Measurements from ENCODE around the gene PALLD. TPM values are rescaled to one million over a fixed set of nuclear protein-coding genes. Genes with fewer than 3 reads are reported as not detected.

The PALLD gene
- total RNA-seq, 1 donor from 2014 or later, result 85.7 TPM

- Mint-ChIP-seq H3K4me3 (no peak overlapping the region), H3K4me1 (peaks cover 24% of the 10 kb centered on the region), H3K27me3 (ENCODE audit: insufficient read depth, low read depth) (no peaks in the 10 kb centered on the region), H3K36me3 (no peaks in the 10 kb centered on the region), H3K9me3 (peaks cover 6% of the 10 kb centered on the region), H3K27ac (no peak overlapping the region)
- H3K27me3 ChIP-seq, result no peaks in the 10 kb centered on the region
- no peak overlapping the region for H3K9ac ChIP-seq
- no peaks in the 10 kb centered on the region for H3K79me2 ChIP-seq (ENCODE audit: low read depth)
- no peak overlapping the region for H3K4me2 ChIP-seq
- H3K4me3 ChIP-seq, result no peak overlapping the region
- no peaks in the 10 kb centered on the region for H3K36me3 ChIP-seq
- TF ChIP-seq EZH2 (IDR thresholded peaks at IDR 0.05) (no peak), CTCF (IDR thresholded peaks at IDR 0.05) (no peak), EZH2phosphoT487 (IDR thresholded peaks at IDR 0.05) (no peak)
- no peaks in the 10 kb centered on the region for H3K9me3 ChIP-seq (ENCODE audit: low read depth)
- peaks cover 30% of the 10 kb centered on the region for H3K4me1 ChIP-seq
- peaks cover 19% of the 10 kb centered on the region for H3F3A ChIP-seq (ENCODE audit: low read depth)
- no peak for DNase-seq (ENCODE audit: low spot score)
- H4K20me1 ChIP-seq (ENCODE audit: low read depth), result no peaks in the 10 kb centered on the region
- no peak overlapping the region for H3K27ac ChIP-seq
- H2AFZ ChIP-seq (replicated peaks), result no peak overlapping the region
These were observed 112.5 kb downstream of the PALLD start for GRCh38 chr4:168609369-168609768.

GRCh38 chr4:168610911-168611530 is 114.2 kb downstream of the PALLD start:
- Histone ChIP-seq H3K27ac (no peak overlapping the region), H3K4me3 (no peak overlapping the region), H3K9ac (no peak overlapping the region), H3K4me1 (peaks cover 33% of the 10 kb centered on the region), H3F3A (ENCODE audit: low read depth) (peaks cover 21% of the 10 kb centered on the region), H2AFZ (replicated peaks) (no peak overlapping the region), H3K4me2 (no peak overlapping the region), H3K9me3 (ENCODE audit: low read depth) (no peaks in the 10 kb centered on the region), H3K27me3 (no peaks in the 10 kb centered on the region), H3K36me3 (no peaks in the 10 kb centered on the region), H4K20me1 (ENCODE audit: low read depth) (no peaks in the 10 kb centered on the region), H3K79me2 (ENCODE audit: low read depth) (no peaks in the 10 kb centered on the region)
- no peak for DNase-seq (ENCODE audit: low spot score)
- Mint-ChIP-seq H3K27me3 (ENCODE audit: insufficient read depth, low read depth) (no peaks in the 10 kb centered on the region), H3K27ac (no peak overlapping the region), H3K4me3 (no peak overlapping the region), H3K9me3 (peaks cover 6% of the 10 kb centered on the region), H3K4me1 (peaks cover 23% of the 10 kb centered on the region), H3K36me3 (no peaks in the 10 kb centered on the region)
- TF ChIP-seq EZH2 (IDR thresholded peaks at IDR 0.05) (no peak), CTCF (IDR thresholded peaks at IDR 0.05) (no peak), EZH2phosphoT487 (IDR thresholded peaks at IDR 0.05) (no peak)

- H3K27me3 Mint-ChIP-seq (ENCODE audit: insufficient read depth, low read depth), result no peaks in the 10 kb centered on the region
- no peaks in the 10 kb centered on the region for H3K36me3 Mint-ChIP-seq
- Histone ChIP-seq H3F3A (ENCODE audit: low read depth) (peaks cover 30% of the 10 kb centered on the region), H3K79me2 (ENCODE audit: low read depth) (no peaks in the 10 kb centered on the region), H3K4me2 (no peak overlapping the region), H3K4me3 (no peak overlapping the region), H3K27ac (no peak overlapping the region), H4K20me1 (ENCODE audit: low read depth) (no peaks in the 10 kb centered on the region), H3K4me1 (peaks cover 41% of the 10 kb centered on the region), H3K27me3 (no peaks in the 10 kb centered on the region), H3K9me3 (ENCODE audit: low read depth) (no peaks in the 10 kb centered on the region), H2AFZ (replicated peaks) (no peak overlapping the region), H3K36me3 (no peaks in the 10 kb centered on the region), H3K9ac (no peak overlapping the region)
- TF ChIP-seq CTCF (IDR thresholded peaks at IDR 0.05) (no peak), EZH2phosphoT487 (IDR thresholded peaks at IDR 0.05) (no peak)
- no peak overlapping the region for H3K4me3 Mint-ChIP-seq
- DNase-seq (ENCODE audit: low spot score), result no peak
- H3K27ac Mint-ChIP-seq, result no peak overlapping the region
- peaks cover 18% of the 10 kb centered on the region for H3K4me1 Mint-ChIP-seq
- H3K9me3 Mint-ChIP-seq, result peaks cover 6% of the 10 kb centered on the region
These were observed 115.7 kb downstream of the PALLD start for GRCh38 chr4:168612450-168613135.
